ENCODE measurements around the gene CACNB1. TPM values are rescaled to one million over a fixed set of nuclear protein-coding genes. Genes with fewer than 3 reads are reported as not detected.
A peak's percentile ranks its signal among the peaks of the same experiment; 100 is the strongest.

The CACNB1 gene
- total and polyA plus RNA-seq, 2 of the 13 experiments (the other 11 are each of a cell fraction or from before 2014, with no cell fraction given): 0.75 to 1.5 TPM

- TF ChIP-seq MAF1 (CRISPR knock-in tag; IDR thresholded peaks at IDR 0.05; ENCODE audit: borderline replicate concordance) (no peak), MIER2 (CRISPR knock-in tag; IDR thresholded peaks at IDR 0.05) (no peak), THRA (CRISPR knock-in tag; IDR thresholded peaks at IDR 0.05; ENCODE audit: borderline replicate concordance) (no peak), MNT (IDR thresholded peaks at IDR 0.05) (peak; percentile 72), DMTF1 (CRISPR knock-in tag; IDR thresholded peaks at IDR 0.05) (no peak)
- in situ Hi-C loops (cut with HindIII; ENCODE audit: extremely low pct_ligation_motif_present, low pct_unique_long_range_greater_than_20kb): no loop called here
- Histone ChIP-seq H3K9me3 (ENCODE audit: low read length) (no peaks in the 10 kb centered on the region), H3K79me2 (ENCODE audit: insufficient read depth, low read length) (no peaks in the 10 kb centered on the region), H3K27me3 (ENCODE audit: control insufficient read depth in 1 of 2, insufficient read depth in 2 of 2, low read length in 2 of 2) (no peaks in the 10 kb centered on the region), H3K36me3 (replicated peaks in 1 of 2; ENCODE audit: control insufficient read depth in 1 of 2, insufficient read depth in 2 of 2, low read length in 2 of 2) (no peaks in the 10 kb centered on the region), H2AFZ (ENCODE audit: low read length) (no peak overlapping the region), H3K4me2 (ENCODE audit: low read depth, low read length) (no peak overlapping the region), H3K9ac (ENCODE audit: insufficient read depth, low read depth, low read length) (no peak overlapping the region), H3K4me3 (replicated peaks in 1 of 3; ENCODE audit: insufficient read depth in 1 of 3, low read depth in 2 of 3, low read length in 3 of 3) (no peak overlapping the region), H3K4me1 (ENCODE audit: insufficient read depth, low read length) (peaks cover 26% of the 10 kb centered on the region), H4K20me1 (ENCODE audit: insufficient read depth, low read length) (no peaks in the 10 kb centered on the region), H3K27ac (ENCODE audit: extremely low read length, insufficient read depth, low read length) (no peak overlapping the region)
- ChIA-PET POLR2A (no interaction called here), CTCF (ENCODE audit: low intra/inter-chr PET ratio, low total read pairs) (no interaction called here)
- no peak for DNase-seq (ENCODE audit: low spot score)
- 93% methylated on average over 16 of the region's 16 CpGs for WGBS (ENCODE audit: low lambda C conversion rate)
- no peak for FAIRE-seq
- ATAC-seq: no peak
- no TSS peak for BruUV-seq (replicated peaks)
- intact Hi-C loops (cut with micrococcal nuclease; ENCODE audit: unreplicated experiment): loop anchor here (5.0 kb wide), 1 partner anchor 49 kb away; no protein-coding TSS in a partner anchor
These were observed 4.6 kb downstream of the CACNB1 start for GRCh38 chr17:39192901-39193300.
